Activated naive CD8-positive, alpha-beta T cell treated with anti-CD3 and anti-CD28 coated beads, Interleukin-2, amount 50 U/mL, for 24 hours (primary cell): Measurements from ENCODE around the gene OLFML1.

Experiments used
- ATAC-seq: fragments of 150-1000 bp; cut with Tn5 transposase; one replicate; pipeline ENCODE4 v1.10.0; 2021
- DNase-seq: peaks from one replicate; pipeline ENCODE4 v3.0.0; 2021
- H3K27ac Mint-ChIP-seq: one replicate; pipeline ENCODE4 v1.8.0; 2021; ENCODE audit warnings: mild to moderate bottlenecking, mixed read lengths
- H3K27me3 Mint-ChIP-seq: one replicate; pipeline ENCODE4 v1.8.0; 2021; ENCODE audit warnings: mixed read lengths
- H3K36me3 Mint-ChIP-seq: one replicate; pipeline ENCODE4 v1.8.0; 2021; ENCODE audit warnings: low read depth, mixed read lengths
- H3K4me1 Mint-ChIP-seq: one replicate; pipeline ENCODE4 v1.8.0; 2021; ENCODE audit warnings: mixed read lengths
- H3K4me3 Mint-ChIP-seq: one replicate; pipeline ENCODE4 v1.8.0; 2021; ENCODE audit warnings: mild to moderate bottlenecking, moderate library complexity, mixed read lengths
- H3K9me3 Mint-ChIP-seq: one replicate; pipeline ENCODE4 v1.8.0; 2021; ENCODE audit warnings: mixed read lengths

The OLFML1 gene

DNA sequence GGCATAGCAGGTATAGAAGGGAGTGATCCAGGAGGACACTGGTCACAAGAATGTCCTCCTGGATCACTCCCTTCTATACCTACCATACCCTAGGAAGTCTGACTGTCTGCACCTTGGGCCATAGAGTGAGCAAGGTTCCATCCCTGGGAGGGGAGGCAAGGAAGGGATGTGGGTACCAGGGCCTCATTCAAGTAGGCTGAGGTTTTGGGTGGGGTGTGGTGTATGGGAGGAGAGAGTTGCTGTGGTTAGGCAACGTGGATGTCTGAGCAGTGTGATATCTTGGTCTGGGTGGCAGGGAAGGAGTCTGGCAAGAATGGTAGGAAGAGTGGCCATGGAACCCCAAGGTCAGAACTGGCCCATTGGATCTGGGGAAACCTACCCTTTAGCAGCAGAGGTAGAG is 41.7 kb downstream of the OLFML1 start:
- DNase-seq = peak; percentile 17
- Mint-ChIP-seq H3K27ac (peak overlapping the region; percentile 67), H3K36me3 (no peaks in the 10 kb centered on the region), H3K4me1 (peaks cover 71% of the 10 kb centered on the region), H3K9me3 (no peaks in the 10 kb centered on the region), H3K27me3 (no peaks in the 10 kb centered on the region), H3K4me3 (no peak overlapping the region)
- peak; percentile 80 for ATAC-seq

DNA sequence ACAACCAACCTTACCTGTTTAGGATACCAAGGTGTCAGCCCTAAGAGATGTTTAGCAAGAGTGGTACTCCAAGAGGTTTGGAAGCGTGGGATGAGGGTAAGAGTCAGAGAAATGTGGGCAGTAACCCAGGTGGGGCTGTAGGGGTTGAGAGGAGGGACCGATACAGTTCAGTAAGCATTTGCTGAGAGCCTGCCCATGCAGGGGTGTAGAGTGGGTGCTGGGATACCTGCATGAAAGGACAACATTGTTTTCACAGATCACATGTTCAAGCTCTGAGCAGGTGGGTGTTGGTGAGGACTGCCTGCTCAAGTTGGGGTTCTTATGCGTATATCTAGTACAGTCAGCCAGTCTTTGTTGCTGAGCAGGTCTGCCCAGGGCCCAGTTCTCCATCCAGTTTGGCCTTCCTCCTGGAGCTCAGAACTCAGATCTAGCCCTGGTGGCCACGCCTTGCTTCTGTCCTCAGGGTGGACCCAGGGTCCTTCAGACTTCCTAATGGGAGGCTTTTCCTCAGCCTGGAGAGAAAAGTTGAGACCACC is 43.3 kb downstream of the OLFML1 start:
- no peak overlapping the region for H3K4me3 Mint-ChIP-seq
- ATAC-seq (no peak), DNase-seq (no peak)
- peaks cover 69% of the 10 kb centered on the region for H3K4me1 Mint-ChIP-seq
- H3K9me3 Mint-ChIP-seq = no peaks in the 10 kb centered on the region
- no peak overlapping the region for H3K27ac Mint-ChIP-seq
- no peaks in the 10 kb centered on the region for H3K36me3 Mint-ChIP-seq
- H3K27me3 Mint-ChIP-seq = no peaks in the 10 kb centered on the region

DNA sequence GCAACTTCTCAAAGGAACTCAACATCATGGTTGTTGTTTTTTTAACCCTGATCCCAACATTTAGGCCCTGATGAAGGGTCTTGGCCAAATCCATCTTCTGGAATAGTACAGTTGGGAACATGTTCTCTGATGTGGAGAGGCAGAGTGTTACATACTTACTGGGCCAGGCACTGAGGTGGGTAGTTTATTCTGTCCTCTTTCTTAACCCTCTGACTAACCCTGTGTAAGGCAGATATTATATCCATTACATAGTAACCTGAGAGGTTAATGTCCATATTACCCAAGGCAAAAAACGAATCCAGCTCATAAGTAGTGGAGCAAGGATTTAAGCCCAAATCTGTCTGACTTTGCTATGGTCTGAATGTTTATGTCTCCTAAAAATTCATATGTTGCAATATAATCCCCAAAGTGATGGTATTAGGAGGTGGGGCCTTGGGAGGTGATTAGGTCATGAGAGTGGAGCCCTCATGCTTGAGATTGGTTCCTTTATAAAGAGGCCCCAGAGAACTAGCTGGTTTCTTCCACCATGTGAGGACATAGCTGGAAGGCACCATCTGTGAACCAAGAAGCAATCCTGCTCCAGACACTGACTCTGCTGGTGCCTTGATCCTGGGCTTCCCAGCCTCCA is 44.8 kb downstream of the OLFML1 start:
- H3K27ac Mint-ChIP-seq = no peak overlapping the region
- H3K9me3 Mint-ChIP-seq = no peaks in the 10 kb centered on the region
- H3K4me1 Mint-ChIP-seq = peaks cover 64% of the 10 kb centered on the region
- no peaks in the 10 kb centered on the region for H3K36me3 Mint-ChIP-seq
- ATAC-seq (no peak), DNase-seq (no peak)
- no peaks in the 10 kb centered on the region for H3K27me3 Mint-ChIP-seq
- H3K4me3 Mint-ChIP-seq = no peak overlapping the region

DNA sequence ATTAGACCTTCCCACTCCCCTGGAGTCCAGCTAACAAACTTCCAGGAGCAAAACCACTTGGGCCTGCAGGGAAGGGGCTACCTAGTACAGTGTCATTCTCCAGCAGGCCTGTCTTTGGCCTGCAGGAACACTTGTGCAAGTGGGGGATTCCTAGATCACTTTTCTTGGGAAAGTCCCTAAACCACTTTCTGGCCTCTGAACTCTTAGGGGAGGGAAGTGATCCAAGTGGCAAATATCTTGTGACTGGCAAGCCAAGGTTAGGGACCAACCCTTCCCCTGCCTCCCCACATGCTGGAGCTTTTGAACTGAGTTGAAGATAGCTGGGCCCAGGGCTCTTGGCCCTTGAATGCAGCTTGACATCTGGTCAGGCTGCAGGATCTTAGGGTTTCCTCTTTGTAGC is 45.7 kb downstream of the OLFML1 start:
- Mint-ChIP-seq H3K9me3 (no peaks in the 10 kb centered on the region), H3K36me3 (no peaks in the 10 kb centered on the region), H3K4me1 (peaks cover 63% of the 10 kb centered on the region), H3K27ac (no peak overlapping the region), H3K27me3 (no peaks in the 10 kb centered on the region), H3K4me3 (no peak overlapping the region)
- ATAC-seq (no peak), DNase-seq (no peak)

DNA sequence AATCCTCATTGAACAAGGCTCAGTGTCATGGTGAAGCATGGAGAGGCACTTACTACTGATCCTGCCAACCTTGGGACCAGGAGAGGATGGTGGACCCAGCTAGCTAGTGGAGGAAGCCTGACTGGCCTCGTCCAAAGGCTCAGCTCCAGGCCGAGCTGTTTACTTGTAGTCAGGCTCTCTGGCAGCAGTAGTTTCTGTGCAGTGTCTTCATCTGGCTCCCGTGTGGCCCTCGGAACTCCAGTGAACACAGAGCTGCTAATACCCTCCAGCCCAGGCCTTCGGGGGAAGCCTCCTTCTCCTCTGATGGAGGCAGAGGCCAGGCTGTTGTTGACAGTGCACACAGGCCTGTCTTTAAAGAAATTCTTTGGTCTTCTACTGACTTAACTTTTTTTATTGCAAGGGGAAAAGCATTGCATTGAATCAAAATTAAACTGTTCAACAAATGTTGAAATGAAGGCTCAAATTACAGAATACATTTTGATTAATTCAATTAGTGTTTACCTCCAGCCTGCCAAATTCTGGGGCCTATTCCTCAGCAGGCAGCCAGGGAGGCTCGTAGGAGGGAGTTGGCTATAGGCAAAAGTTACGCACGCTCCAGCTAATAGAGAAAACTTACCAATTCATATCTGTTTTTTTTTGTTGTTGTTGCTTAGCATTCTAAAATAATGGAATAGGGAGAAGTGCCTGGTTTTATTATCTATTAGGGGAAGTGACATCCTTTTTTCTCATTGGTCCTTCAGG is 47.3 kb downstream of the OLFML1 start:
- DNase-seq (no peak), ATAC-seq (no peak)
- H3K4me3 Mint-ChIP-seq = no peak overlapping the region
- peaks cover 64% of the 10 kb centered on the region for H3K4me1 Mint-ChIP-seq
- H3K36me3 Mint-ChIP-seq = no peaks in the 10 kb centered on the region
- no peaks in the 10 kb centered on the region for H3K9me3 Mint-ChIP-seq
- no peak overlapping the region for H3K27ac Mint-ChIP-seq
- peaks cover 1% of the 10 kb centered on the region for H3K27me3 Mint-ChIP-seq

DNA sequence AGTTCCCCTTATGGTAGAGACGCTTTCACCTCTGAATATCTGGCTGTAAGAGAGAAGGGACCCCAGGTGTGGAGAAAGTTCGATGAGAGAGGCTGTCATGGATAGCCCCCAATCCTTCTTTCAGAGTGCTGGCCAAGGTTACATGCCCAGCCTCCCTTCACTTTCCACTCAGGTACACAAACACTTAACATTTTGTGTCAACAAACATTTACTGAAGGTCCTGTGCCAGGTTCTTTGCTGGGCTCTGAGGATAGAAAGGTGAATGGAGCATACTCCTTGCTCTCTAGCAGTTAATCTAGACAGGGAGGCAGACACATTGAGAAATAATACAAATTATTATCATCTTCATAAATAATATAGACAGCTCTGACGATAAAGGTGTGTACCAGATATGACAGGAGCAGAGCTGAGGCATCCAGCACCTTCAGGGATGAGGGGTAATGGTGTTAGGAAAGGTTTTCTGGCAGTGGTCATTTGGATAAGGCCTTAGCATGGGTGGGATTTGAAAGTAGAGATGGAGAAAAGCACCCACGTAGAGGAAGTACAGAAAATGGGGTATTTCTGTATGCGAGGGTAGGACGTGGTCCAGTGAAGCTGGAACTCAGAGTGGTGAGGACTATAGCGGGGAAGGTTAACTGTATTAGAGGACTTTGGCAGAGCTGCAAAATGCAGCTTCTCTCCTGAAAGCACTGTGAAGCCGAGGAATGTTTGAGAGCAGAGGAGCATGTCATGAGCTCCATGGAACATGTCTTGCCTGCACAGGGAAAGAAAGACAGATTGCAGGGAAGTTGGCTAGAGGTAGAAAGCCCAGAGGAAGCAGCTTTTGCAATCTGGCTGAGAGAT is 48.1 kb downstream of the OLFML1 start:
- no peaks in the 10 kb centered on the region for H3K36me3 Mint-ChIP-seq
- H3K4me3 Mint-ChIP-seq = no peak overlapping the region
- peaks cover 64% of the 10 kb centered on the region for H3K4me1 Mint-ChIP-seq
- H3K27me3 Mint-ChIP-seq = peaks cover 1% of the 10 kb centered on the region
- ATAC-seq (no peak), DNase-seq (no peak)
- no peaks in the 10 kb centered on the region for H3K9me3 Mint-ChIP-seq
- no peak overlapping the region for H3K27ac Mint-ChIP-seq

DNA sequence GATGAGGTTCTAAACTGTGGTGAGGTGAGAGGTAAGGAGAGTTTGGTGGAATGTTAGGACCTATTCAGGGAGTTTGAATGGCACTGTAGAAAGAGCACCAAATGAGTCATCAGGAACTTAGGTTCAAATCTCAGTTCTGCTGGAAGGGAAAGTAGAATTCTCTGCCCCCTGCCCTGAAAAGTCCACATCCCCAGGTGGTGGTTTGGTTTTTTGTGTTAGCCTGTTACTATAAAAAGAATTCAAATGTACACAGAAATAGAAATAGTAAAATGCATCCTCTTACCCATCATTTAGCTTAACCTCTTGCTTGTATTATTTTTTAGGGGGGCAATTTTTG is 48.7 kb downstream of the OLFML1 start:
- Mint-ChIP-seq H3K27ac (no peak overlapping the region), H3K4me1 (peaks cover 59% of the 10 kb centered on the region), H3K4me3 (no peak overlapping the region), H3K9me3 (no peaks in the 10 kb centered on the region), H3K27me3 (peaks cover 1% of the 10 kb centered on the region), H3K36me3 (no peaks in the 10 kb centered on the region)
- no peak for ATAC-seq
- DNase-seq = no peak

DNA sequence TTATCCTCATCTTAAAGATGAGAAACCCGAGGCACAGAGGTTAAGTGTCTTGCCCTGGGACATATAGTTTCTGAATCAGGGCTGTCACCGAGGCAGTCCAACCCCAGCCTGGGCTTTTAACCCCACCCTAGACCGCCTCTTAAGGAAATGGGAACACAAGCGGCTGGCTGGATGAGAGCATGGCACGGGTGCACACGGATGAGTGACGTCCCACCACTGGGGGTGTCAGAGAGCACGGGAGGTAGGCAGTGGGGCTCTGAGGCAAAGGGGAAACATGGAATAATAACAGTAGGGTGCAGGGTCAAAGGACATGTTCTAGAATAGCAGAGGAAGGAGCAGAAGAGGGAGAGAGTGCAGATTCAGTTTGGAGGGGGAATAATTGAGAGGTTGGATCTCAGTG is 50.8 kb downstream of the OLFML1 start:
- peaks cover 1% of the 10 kb centered on the region for H3K27me3 Mint-ChIP-seq

DNA sequence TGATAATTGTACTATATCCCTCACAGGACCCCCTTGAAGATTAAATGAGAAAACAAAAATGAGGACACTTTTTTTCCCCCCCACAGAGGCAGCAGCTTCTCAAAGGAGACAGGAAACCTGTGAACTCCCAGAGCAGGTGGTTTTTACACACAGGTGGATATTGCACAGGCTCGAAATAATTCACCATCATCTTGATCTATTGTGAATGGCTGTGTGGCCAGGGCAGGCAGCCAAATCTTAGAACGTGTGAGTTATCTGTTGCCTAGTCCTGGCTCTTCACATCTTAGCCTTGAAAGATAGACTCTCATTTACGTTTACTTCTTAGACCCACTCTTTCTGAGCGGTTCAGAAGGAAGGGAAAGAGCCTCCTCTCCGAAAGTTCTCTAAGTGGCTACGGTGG is 52.0 kb downstream of the OLFML1 start:
- H3K4me3 Mint-ChIP-seq = no peak overlapping the region
- no peak for ATAC-seq

More for the DNA sequence above, 50.8 kb downstream of the OLFML1 start:
- DNase-seq (no peak), ATAC-seq (no peak)
- no peaks in the 10 kb centered on the region for H3K36me3 Mint-ChIP-seq
- no peaks in the 10 kb centered on the region for H3K9me3 Mint-ChIP-seq
- peak overlapping the region; percentile 0 for H3K27ac Mint-ChIP-seq
- peaks cover 46% of the 10 kb centered on the region for H3K4me1 Mint-ChIP-seq
- H3K4me3 Mint-ChIP-seq = no peak overlapping the region

DNA sequence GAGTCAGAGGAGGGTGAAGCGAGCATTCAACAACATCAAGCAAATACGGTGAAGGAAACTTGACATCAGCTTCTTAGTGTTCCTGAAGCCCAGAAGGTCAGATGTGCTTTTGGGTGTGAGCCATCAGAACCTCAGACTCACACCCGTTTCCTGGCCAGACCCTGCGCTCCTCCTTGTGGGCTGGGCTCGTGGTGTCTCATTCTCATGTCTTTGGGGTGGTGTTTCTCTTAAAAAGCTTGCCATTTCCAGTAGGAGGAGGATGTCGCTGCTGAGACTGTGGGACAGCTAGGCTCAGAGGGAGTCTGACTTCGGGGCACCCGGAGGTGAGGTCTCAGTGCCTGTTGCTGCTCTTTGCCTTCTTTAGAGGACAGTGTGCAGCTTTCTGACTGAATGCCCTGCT is 52.7 kb downstream of the OLFML1 start:
- ATAC-seq (peak; percentile 74), DNase-seq (peak; percentile 12)
- Mint-ChIP-seq H3K36me3 (no peaks in the 10 kb centered on the region), H3K4me3 (no peak overlapping the region), H3K27me3 (peaks cover 1% of the 10 kb centered on the region), H3K4me1 (peaks cover 43% of the 10 kb centered on the region), H3K9me3 (no peaks in the 10 kb centered on the region), H3K27ac (peak overlapping the region; percentile 60)

More for the DNA sequence above, 52.0 kb downstream of the OLFML1 start:
- H3K27ac Mint-ChIP-seq = no peak overlapping the region
- H3K9me3 Mint-ChIP-seq = no peaks in the 10 kb centered on the region
- H3K27me3 Mint-ChIP-seq = peaks cover 1% of the 10 kb centered on the region
- DNase-seq = no peak
- no peaks in the 10 kb centered on the region for H3K36me3 Mint-ChIP-seq
- H3K4me1 Mint-ChIP-seq = peaks cover 43% of the 10 kb centered on the region

DNA sequence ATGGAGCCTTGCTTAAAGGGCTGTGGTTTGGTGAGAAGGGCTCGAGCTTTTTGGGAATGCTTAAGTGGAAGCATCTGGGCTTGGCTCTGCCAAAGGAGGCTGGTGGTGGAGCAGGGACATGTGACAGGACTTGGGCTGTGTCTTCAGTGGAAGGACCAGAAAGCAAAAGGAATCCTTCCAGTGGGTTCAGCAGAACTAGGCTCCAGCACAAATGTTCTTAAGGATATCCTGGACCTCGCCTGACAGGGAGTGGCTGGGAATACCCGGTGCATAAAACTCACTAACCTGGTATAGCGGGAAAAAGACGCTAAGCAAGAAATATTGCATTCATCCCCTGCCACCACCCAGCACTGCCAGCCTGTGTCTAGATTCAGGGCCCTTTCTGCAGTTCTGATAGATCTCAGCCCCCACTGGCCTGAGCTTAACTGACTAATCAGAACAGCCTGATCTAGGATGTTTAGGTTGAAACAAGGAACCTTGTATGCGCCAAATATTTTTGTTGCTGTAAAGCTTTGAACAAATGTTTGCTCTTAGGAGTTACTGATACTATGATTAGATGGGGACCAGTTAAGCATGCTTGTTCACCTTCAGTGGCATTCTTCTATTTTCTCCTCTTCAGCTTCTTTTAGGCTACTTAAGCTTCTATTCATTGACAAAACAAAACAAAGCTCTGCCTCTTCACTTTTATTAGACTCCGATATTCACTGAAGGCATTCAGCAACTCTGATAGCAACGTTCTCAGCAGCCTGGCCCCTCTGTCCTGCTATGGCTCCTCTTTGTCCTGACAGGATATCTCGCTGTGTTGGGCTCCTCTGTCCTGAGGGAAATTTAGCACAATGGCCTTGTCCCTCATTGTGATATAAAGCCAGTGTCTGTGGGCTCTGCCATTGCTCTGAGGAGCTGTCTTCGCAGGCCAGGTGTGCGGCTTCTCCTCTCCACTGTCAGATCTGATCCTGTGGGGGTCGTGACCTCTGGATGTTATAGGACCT is 53.5 kb downstream of the OLFML1 start:
- Mint-ChIP-seq H3K27me3 (peaks cover 1% of the 10 kb centered on the region), H3K4me3 (no peak overlapping the region), H3K36me3 (no peaks in the 10 kb centered on the region), H3K27ac (no peak overlapping the region), H3K9me3 (no peaks in the 10 kb centered on the region), H3K4me1 (peaks cover 35% of the 10 kb centered on the region)
- ATAC-seq (no peak), DNase-seq (no peak)

DNA sequence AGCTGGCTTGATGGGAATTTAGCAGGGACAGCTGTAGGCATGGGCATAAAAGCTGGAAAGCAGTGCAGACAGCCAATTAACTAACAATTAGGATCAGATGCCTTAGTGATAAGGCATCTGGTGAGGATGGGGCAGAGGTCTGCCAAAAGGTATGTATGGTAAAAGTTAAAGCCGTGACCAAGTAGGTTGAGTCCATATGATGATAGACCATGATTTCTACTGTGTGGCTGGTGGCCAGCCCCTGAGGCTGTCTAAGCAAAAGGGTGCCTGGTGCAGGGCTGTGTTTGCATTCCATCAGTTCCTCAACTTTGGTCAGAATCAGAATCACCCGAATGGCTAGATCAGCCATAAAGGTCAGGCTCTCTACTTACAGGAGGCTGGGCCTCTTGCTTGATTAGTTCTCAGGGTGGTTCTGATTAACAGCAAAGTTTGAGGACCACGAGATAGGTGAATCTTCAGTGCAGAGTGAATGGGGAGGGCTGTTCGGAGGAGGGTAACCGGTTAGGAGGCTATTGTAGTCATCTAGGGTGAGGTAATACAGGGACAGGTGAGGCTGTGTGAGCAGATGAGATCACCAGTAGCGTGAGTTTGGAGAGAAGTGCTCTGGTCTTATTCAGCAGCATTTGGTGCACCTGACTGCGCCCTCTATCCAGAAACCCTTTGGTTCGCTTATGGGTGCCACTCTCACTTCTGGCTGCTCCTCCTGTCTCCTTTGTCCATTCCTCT is 55.7 kb downstream of the OLFML1 start:
- H3K4me1 Mint-ChIP-seq = peaks cover 22% of the 10 kb centered on the region
- DNase-seq = no peak
- peaks cover 2% of the 10 kb centered on the region for H3K36me3 Mint-ChIP-seq

DNA sequence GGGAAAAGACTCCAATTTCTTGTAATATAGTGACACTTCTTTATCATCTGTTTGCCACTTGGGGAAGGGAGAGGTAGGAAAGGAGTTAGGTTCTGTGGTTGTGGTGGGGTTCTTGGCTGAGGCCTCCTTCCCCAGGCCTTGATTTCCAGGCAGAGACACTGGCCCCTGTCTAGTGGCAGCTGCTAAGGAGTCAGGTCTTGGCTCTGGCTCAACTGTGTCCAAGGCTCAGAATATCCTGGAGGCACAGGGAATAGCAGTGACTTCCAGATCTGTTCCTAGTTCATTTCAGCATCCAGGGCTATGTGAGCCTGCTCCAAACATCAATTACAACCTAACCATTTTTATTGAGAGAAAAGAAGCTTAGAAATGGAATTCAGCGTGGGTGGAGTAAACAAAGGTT is 58.0 kb downstream of the OLFML1 start:
- DNase-seq (no peak), ATAC-seq (no peak)
- no peaks in the 10 kb centered on the region for H3K27me3 Mint-ChIP-seq
- no peak overlapping the region for H3K27ac Mint-ChIP-seq
- no peaks in the 10 kb centered on the region for H3K9me3 Mint-ChIP-seq
- peaks cover 3% of the 10 kb centered on the region for H3K36me3 Mint-ChIP-seq
- H3K4me1 Mint-ChIP-seq = peaks cover 3% of the 10 kb centered on the region
- no peak overlapping the region for H3K4me3 Mint-ChIP-seq

More for the DNA sequence above, 55.7 kb downstream of the OLFML1 start:
- no peak for ATAC-seq
- H3K27ac Mint-ChIP-seq = no peak overlapping the region
- peaks cover 1% of the 10 kb centered on the region for H3K27me3 Mint-ChIP-seq
- H3K9me3 Mint-ChIP-seq = no peaks in the 10 kb centered on the region
- H3K4me3 Mint-ChIP-seq = no peak overlapping the region
